Activated CD4-positive, alpha-beta T cell treated with anti-CD3 and anti-CD28 coated beads, Interleukin-2, amount 10 ng/mL, durations not matched to agents 24 days and 14 days (primary cell): ENCODE data around the gene TCF21. TPM values are rescaled to one million over a fixed set of nuclear protein-coding genes. Genes with fewer than 3 reads are reported as not detected.
A peak's percentile ranks its signal among the peaks of the same experiment; 100 is the strongest.
"Not testable (repeated sequence)": the region's sequence is repeated elsewhere in the genome, so short reads cannot be mapped to it uniquely, and the experiment has no call there.

Source experiments
- DNase-seq: peaks from one replicate; pipeline ENCODE4 v3.0.0; 2022
- H3K27ac Mint-ChIP-seq: one replicate; pipeline ENCODE4 v1.8.0; 2022; ENCODE audit warnings: mild to moderate bottlenecking, mixed read lengths
- H3K27me3 Mint-ChIP-seq: one replicate; pipeline ENCODE4 v1.8.0; 2022; ENCODE audit warnings: mixed read lengths
- H3K36me3 Mint-ChIP-seq: one replicate; pipeline ENCODE4 v1.8.0; 2022; ENCODE audit warnings: low read depth, mild to moderate bottlenecking, mixed read lengths
- H3K4me1 Mint-ChIP-seq: one replicate; pipeline ENCODE4 v1.8.0; 2021; ENCODE audit warnings: mixed read lengths
- H3K4me3 Mint-ChIP-seq: one replicate; pipeline ENCODE4 v1.8.0; 2022; ENCODE audit warnings: mild to moderate bottlenecking, moderate library complexity, mixed read lengths
- H3K9me3 Mint-ChIP-seq: one replicate; pipeline ENCODE4 v1.8.0; 2021; ENCODE audit warnings: mixed read lengths
- intact Hi-C: fragments of 100-400 bp; cut with micrococcal nuclease; formaldehyde crosslinking; loops from one replicate; pipeline ENCODE4 v1.15.1; 2023
- total RNA-seq: library from RNA; stranded (reverse); gene quantifications from 2 replicates; pipeline ENCODE4 v1.2.3, GENCODE V29; 2022

TCF21 gene
- total RNA-seq, 1 donor from 2014 or later, result not detected

DNA sequence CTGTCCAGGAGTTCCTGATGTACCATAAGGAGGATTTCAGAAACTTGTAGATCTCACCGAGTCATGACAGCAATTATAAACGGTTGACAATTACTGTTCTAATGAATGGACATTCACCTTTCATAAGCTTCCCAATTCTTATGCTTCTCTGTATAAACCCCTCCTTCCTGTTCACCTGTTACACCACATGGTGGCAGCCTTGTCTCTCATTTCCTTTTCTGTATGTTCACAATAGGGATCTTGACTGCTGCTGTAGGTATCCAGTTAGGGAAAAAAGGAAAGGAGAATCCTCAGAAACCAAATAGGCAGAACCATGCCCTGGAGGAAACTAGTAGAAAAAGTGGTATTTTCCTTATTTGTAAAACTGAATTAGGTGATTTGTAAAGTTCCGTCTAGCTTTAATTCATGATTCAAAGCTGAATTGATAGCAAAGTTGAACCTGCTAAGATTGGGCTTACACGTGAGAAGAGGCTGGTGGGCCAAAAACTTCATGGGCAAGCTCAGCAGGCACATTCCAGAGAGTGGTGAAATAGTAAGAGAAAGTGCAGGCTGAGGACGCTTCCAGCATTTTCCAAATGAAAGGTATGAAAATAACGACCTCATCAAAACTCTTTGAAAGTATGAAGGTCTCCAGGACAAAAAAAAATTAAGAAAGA, 35.2 kb downstream of the TCF21 start:
- Mint-ChIP-seq H3K36me3 (no peaks in the 10 kb centered on the region), H3K4me3 (no peak overlapping the region), H3K27ac (no peak overlapping the region), H3K9me3 (no peaks in the 10 kb centered on the region), H3K4me1 (no peaks in the 10 kb centered on the region), H3K27me3 (peaks cover 35% of the 10 kb centered on the region)
- intact Hi-C loops, result loop anchor here (1.0 to 2.0 kb wide), 4 partner anchors 29 to 173 kb away; partner anchors contain the start of gene TBPL1
- DNase-seq, result peak; percentile 86

DNA sequence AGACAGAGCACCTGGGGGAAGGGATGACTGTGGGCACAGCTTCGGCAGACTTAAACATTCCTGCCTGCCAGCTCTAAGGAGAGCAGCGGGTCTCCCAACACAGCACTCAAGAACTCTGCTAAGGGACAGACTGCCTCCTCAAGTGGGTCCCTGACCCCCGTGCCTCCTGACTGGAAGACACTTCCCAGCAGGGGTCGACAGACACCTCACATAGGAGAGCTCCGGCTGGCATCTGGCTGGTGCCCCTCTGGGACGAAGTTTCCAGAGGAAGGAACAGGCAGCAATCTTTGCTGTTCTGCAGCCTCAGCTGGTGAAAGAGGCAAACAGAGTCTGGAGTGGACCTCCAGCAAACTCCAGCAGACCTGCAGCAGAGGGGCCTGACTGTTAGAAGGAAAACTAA, 42.3 kb downstream of the TCF21 start:
- Mint-ChIP-seq H3K27me3 (peaks cover 41% of the 10 kb centered on the region), H3K9me3 (peaks cover 14% of the 10 kb centered on the region)
- intact Hi-C loops, H3K4me1 Mint-ChIP-seq, H3K36me3 Mint-ChIP-seq, H3K27ac Mint-ChIP-seq, H3K4me3 Mint-ChIP-seq, DNase-seq: not testable (repeated sequence)

DNA sequence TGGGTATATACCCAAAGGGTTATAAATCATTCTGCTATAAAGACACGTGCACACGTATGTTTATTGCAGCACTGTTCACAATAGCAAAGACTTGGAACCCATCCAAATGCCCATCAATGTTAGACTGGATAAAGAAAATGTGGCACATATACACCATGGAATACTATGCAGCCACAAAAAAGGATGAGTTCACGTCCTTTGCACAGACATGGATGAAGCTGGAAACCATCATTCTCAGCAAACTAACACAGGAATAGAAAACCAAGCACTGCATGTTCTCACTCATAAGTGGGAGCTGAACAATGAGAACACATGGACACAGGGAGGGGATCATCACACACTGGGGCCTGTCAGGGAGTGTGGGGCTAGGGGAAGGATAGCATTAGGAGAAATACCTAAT, 47.4 kb downstream of the TCF21 start:
- not testable (repeated sequence) for H3K27ac Mint-ChIP-seq, H3K4me1 Mint-ChIP-seq
- peaks cover 41% of the 10 kb centered on the region for H3K27me3 Mint-ChIP-seq

DNA sequence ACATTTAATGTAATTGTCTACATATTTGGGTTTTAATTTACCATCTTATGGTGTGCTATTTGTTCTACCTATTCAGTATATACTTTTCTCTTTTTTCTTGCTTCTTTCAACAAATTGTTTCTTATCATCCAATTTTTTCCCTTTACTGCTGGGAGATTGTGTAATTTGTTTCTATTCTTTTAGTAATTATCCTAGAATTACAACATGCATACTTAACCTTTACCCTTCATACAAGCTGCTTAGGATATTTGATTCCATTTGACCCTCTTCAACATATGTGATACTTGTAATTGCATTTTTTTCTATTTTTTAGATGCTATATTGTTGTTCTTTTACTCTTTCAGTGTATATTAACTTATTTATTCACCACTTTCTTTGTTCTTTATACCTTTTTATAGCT, 49.0 kb downstream of the TCF21 start:
- no peaks in the 10 kb centered on the region for H3K4me1 Mint-ChIP-seq
- no peaks in the 10 kb centered on the region for H3K36me3 Mint-ChIP-seq
- peaks cover 14% of the 10 kb centered on the region for H3K9me3 Mint-ChIP-seq
- DNase-seq, result no peak
- H3K27me3 Mint-ChIP-seq, result peaks cover 37% of the 10 kb centered on the region
- intact Hi-C loops, result no loop called here
- H3K27ac Mint-ChIP-seq, result no peak overlapping the region
- H3K4me3 Mint-ChIP-seq, result no peak overlapping the region

More for the DNA sequence above, 47.4 kb downstream of the TCF21 start:
- intact Hi-C loops, H3K4me3 Mint-ChIP-seq, H3K36me3 Mint-ChIP-seq: not testable (repeated sequence)
- H3K9me3 Mint-ChIP-seq, result peaks cover 14% of the 10 kb centered on the region
- DNase-seq, result peak; percentile 29

DNA sequence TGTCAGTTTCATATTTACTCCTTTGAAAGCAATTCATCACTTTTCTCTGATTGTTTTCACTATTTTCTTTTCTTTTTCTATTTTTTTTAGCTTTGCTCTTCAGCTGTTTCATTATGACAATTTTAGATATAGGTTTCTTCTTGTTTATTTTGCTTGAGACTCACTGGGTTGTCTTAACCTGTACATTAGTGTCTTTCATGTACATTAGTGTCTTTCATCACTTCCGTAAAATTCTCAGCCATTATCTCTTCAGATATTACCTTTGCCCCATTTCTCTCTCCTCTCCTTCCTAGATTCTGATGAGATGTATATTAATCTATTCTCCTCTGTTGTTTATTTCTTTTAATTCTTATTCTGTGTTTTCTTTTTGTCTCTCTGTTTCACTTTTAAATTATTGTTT, 49.6 kb downstream of the TCF21 start:
- Mint-ChIP-seq H3K36me3 (no peaks in the 10 kb centered on the region), H3K27ac (no peak overlapping the region), H3K9me3 (peaks cover 9% of the 10 kb centered on the region), H3K4me1 (no peaks in the 10 kb centered on the region), H3K4me3 (no peak overlapping the region), H3K27me3 (peaks cover 33% of the 10 kb centered on the region)
- intact Hi-C loops, result no loop called here
- no peak for DNase-seq

DNA sequence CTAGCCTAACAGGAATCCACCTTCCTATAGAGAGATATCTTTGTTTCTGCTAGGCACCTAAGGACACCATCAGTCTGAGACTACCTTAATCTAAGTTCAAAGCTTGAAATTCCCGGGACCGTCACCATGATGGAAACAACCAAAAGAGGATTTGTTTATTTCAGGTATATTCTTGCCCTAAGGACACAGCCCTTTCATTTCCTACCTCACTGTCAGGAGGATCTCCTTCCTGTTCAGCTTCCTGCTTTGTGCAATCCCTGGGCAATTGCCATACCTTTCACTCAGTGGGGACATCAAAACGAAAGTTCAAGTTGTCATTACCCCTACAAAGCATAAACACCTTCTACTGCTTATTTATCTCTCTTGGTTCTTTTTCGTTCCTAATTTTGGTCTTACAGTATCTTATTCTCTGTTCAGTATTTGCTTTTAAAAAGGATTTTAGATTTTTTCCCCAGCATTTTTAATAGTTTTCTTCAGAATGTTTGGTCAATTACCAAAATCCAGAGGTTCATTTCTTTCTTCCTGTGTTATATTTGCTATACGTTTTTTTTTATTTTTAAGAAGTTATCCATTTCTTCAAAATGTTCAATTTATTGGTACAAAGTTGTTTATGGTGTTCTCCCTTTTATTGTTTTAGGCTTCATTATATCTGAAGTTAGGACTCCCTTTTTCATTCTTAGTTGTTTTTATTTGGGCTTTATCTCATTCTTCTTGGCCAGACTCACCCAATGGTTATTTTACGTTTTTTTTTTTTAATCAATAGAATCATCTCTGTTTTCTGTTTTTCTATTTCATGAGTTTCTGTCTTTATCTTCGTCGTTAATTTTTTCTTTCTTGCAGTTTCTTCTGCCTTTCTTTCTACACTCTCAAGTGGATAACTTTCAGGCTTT, 51.1 kb downstream of the TCF21 start:
- Mint-ChIP-seq H3K4me1 (no peaks in the 10 kb centered on the region), H3K9me3 (peaks cover under 1% of the 10 kb centered on the region)
- intact Hi-C loops, result no loop called here

More for the DNA sequence above, 51.1 kb downstream of the TCF21 start:
- no peak for DNase-seq
- Mint-ChIP-seq H3K36me3 (no peaks in the 10 kb centered on the region), H3K27ac (no peak overlapping the region), H3K27me3 (peaks cover 27% of the 10 kb centered on the region), H3K4me3 (no peak overlapping the region)

Other genes starting within 250 kb of the TCF21 start
- gene TBPL1, start 64.1 kb downstream of the TCF21 start, total RNA-seq, result 37.2 and 40.0 TPM in 2 replicates
- not detected in 2 replicates for gene SLC2A12, start 163.5 kb downstream of the TCF21 start, total RNA-seq